Measurements from ENCODE around the gene LRRC23. TPM values are rescaled to one million over a fixed set of nuclear protein-coding genes. Genes with fewer than 3 reads are reported as not detected.
"Not testable (repeated sequence)": the region's sequence is repeated elsewhere in the genome, so short reads cannot be mapped to it uniquely, and the experiment has no call there.

Gene LRRC23
- total RNA-seq, 1 donor from 2014 or later = 13.5 TPM

DNA sequence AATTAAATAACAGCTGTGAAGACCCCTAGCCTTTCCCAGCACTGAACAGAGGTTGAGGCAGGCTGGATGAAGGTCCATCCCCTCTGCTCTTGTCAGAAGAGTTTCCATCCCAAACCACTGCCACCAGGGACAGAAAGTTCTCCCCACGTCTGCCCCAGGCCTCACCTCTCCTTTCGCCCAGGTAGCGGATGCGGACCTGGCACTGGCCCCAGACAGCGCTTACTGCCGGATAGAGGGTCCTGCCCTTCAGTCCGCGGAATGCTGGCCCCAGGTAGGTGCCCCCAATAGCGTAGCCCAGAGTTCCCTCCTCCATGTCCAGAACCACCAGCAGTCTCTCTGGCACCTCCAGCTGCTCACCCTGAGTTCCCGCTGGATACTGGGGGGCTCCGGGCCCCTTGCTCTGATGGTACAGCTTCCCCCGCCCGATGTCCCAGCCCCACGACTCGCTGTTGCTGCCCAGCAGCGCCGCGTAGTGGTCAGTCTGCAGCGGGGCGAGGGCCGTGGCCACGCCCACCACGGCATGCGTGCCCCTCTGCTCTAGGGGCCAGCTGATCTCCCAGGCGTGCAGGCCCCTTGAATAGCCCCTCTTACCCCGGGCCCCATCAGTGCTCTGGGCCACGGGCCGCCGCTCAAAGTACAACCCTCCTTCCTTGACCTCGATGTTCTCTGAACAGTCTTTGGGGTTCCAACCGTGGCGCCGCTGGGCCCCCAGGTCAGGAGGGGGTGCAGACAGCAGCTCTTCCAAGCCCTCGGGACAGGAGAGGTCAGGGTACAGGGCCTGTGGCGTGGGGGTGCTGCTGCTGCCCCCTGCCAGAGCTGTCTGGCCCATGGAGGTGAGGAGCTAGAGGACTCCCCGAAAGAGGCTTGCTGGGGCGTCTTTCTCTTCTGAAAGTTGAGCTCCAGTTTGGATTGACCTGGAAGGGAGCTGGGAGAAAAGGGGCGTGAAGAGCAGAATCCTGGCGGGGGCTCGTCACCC, 32.3 kb upstream of the LRRC23 start:
- DNase-seq (ENCODE audit: low spot score) = peak; percentile 84

DNA sequence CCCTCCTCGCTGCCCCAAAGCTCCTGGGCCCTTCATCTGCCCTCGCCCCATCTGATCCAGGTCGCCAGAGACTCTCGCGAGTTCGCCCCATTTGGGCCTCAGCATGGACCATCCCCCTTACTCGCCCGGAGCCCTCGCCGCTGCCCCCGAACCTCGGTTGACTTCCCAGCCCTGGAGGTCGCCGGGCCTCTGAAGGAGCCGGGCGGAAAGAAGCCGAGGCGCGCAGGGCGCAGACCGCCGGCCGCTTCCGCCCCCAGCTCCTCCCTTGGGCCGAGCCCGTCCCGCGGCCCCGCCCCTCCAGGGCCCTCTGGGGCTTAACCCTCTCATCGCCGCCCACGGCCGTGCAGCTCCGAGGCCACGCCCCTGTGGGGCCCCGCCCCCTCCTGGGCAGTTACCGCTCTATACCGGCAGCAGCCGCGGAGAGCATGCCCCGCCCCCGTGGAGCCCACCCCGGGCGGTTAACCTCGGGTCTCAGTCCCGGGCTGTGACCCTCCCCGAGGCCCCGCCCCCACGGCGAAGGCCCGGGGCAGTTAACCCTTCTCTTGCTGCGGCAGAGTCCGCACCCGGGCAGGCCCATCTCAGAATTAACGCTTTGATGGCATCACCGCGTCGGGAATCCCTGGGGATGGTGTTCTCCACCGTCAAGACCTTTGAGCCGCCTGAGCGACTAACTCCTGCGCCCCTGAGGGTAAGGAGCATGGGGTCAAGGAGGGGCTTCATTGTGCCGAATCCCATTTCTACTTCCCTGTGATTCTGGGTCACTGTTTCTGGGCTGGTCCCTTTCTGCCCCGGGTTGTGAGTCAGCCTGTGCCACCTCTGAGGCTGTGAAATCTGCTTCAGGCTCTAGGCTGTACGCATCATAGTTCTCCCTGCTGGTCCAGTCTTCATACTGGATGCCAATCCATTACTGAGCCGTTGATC, 31.3 kb upstream of the LRRC23 start, which contains the start of gene SPSB2:
Gene SPSB2, minus strand, starts transcription at position 210 of the 921 bp plus-strand sequence. CDS start 402 bp downstream, outside the sequence.
- peak; percentile 97 for DNase-seq (ENCODE audit: low spot score)

DNA sequence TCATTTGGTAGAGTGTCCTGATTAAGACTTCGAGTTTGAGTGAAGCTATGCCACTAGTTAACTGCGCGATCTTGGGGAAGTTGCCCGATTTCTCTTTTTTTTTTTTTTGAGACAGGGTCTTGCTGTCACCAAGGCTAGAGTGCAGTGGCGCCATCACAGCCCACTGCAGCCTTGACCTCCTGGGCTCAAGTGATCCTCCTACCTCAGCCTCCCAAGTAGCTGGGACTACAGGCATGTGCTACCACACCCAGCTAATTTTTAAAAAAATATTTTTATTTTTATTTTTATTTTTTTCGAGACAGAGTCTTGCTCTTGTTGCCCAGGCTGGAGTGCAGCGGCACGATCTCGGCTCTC, 30.6 kb upstream of the LRRC23 start:
- not testable (repeated sequence) for DNase-seq (ENCODE audit: low spot score)

DNA sequence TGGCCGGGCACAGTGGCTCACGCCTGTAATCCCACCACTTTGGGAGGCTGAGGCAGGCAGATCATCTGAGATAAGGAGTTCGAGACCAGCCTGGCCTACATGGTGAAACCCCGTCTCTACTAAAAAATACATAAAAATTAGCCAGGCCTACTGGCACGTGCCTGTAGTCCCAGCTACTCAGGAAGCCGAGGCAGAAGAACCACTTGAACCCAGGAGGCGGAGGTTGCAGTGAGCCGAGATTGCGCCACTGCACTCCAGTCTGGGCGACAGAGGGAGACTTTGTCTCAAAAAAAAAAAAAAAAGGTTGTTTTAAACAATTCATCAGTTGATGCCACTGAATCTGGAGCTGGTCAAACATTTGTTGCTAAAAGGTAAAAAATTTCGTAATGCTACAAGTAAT, 24.8 kb upstream of the LRRC23 start:
- not testable (repeated sequence) for DNase-seq (ENCODE audit: low spot score)

DNA sequence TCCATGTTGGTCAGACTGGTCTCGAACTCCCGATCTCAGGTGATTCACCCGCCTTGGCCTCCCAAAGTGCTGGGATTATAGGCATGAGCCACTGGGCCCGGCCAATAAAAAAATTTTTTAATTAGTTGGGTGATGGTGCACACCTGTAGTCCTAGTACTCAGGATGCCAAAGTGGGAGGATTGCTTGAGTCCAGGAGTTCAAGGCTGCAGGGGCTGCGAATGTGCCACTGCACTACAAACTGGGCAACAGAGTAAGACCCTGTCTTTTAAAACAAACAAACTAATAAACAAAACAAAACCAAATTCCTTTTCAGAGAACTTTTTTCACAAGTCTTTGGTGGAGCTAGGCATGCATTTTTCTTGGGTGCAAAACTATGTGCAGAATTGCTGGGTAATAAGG, 21.4 kb upstream of the LRRC23 start:
- no peak for DNase-seq (ENCODE audit: low spot score)

DNA sequence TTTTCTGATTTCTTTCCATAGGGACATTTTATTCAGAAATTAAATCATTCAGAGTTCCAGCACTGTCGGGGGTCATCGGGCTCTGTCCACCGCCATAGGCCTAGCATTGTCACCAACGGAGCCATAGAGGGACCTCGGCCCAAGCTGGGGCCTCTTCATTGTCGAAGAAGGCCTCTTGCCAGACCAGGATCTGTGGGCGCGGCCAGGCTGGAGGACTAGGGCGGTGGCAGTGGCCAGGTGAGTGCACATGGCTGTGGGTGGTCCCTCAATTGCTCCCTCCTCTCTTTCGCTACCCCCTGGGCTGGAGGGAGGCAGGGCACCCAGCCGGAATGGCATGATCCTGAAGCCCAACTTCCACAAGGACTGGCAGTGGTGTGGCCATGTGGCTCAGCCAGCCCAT, 20.9 kb upstream of the LRRC23 start:
- DNase-seq (ENCODE audit: low spot score) = no peak

DNA sequence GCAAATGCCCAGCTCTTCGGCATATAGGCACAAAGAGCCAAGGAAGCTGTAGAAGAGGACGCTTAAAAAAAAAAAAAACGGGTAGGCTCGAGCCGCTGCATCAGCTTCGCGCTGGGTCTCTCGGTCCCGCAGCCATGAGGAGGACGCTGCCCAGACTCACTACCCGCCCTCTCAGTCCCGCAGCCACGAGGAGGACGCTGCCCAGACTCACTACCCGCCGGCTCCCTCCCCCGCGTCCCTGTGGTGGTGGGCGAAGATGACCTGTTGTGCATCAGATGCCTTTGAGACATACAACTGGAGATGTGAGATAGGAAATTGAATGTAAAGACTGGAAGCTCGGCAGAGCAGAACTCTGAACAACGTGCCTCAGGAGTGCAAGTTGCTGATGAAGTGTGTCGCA, 20.1 kb upstream of the LRRC23 start:
- no peak for DNase-seq (ENCODE audit: low spot score)

DNA sequence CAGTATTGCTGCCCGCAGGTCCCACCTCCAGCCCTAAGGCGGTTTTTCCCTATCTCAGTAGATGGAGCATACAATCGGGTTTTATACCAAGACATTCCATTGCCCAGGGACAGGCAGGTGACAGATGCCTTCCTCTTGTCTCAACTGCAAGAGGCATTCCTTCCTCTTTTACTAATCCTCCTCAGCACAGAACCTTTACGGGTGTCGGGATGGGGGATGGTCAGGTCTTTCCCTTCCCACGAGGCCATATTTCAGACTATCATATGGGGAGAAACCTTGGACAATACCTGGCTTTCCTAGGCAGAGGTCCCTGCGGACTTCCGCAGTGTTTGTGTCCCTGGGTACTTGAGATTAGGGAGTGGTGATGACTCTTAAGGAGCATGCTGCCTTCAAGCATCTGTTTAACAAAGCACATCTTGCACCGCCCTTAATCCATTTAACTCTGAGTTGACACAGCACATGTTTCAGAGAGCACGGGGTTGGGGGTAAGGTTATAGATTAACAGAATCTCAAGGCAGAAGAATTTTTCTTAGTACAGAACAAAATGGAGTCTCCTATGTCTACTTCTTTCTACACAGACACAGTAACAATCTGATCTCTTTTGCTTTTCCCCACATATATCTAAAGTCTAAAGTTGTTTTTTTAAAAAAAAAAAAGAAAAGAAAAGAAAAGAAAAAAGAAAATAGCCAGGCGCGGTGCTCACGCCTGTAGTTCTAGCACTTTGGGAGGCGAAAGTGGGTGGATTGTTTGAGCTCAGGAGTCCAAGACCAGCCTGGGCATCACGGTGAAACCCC, 18.2 kb upstream of the LRRC23 start:
- not testable (repeated sequence) for DNase-seq (ENCODE audit: low spot score)

DNA sequence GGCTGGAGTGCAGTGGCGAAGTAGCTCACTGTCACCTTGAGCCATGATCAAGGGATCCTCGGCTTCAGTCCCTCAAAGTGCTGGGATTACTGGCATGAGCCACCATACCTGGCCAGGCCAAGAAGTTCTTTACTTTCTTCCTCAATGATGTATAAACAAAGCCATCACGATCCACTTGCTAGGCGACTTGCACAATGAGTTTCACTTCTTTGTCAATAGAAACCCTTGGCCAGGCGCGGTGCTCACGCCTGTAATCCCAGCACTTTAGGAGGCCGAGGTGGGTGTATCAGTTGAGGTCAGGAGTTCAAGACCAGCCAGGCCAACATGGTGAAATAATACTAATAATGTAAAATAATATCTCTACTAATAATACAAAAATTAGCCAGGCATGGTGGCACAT, 17.2 kb upstream of the LRRC23 start:
- DNase-seq (ENCODE audit: low spot score) = no peak

DNA sequence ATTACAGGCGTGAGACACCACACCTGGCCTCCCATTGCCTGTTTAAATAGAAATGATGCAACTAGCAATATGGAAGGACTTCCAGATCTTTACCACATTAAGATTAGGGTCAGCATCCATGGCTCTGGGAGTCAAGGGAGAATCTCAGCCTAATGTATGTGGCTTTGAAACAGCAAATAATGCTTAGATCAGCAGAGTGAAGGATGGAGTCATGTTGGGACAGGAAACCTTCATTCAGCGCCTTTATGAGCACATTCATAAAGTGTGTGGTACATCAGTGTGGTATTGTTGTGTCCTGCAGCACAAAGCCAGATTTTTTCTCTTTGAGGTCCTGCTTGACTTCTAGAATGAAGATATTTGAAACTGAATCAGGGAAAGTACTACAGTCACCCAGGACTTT, 16.3 kb upstream of the LRRC23 start:
- no peak for DNase-seq (ENCODE audit: low spot score)

DNA sequence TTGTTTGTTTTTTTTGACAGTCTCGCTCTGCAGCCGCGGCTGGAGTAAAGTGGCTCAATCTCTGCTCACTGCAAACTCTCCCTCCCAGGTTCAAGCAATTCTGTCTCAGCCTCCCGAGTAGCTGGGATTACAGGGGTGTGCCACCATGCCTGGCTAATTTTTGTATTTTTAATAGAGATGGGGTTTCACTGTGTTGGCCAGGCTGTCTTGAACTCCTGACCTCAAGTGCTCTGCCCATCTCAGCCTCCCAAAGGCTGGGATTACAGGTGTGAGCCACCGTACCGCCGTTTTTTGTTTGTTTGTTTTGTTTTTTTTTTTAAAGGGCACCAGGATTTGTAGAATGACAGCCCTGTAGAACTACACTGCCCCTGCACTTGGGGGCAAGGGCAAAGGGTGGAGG, 15.8 kb upstream of the LRRC23 start:
- not testable (repeated sequence) for DNase-seq (ENCODE audit: low spot score)

DNA sequence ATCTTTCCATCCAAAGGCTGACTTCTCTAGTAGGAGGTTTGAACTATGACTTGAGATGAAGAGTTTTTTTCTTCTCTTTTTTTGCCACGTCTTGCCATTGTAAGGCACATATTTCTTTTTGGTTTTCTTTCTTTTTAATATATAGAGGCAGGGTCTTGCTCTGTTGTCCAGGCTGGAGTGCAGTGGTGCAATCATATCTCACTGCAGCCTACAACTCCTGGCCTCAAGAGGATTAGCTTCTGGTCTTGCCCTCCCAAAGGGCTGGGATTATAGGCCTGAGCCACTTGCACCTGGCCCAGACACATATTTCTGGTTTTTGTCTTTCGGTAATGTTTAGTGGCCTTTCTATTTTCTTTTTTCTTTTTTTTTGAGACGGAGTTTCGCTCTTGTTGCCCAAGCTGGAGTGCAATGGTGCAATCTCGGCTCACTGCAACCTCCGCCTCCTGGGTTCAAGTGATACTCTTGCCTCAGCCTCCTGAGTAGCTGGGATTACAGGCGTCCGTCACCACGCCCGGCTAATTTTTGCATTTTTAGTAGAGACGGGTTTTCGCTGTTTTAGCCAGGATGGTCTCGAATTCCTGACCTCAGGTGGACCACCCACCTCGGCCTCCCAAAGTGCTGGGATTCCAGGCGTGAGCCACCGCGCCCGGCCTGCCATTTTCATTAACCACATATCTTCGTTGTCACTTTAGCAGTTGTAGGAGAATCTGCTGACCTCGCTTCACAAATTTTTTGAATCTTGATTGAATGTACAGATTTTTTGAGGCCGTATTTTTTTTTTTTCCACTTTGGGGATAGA, 14.6 kb upstream of the LRRC23 start:
- DNase-seq (ENCODE audit: low spot score) = not testable (repeated sequence)

DNA sequence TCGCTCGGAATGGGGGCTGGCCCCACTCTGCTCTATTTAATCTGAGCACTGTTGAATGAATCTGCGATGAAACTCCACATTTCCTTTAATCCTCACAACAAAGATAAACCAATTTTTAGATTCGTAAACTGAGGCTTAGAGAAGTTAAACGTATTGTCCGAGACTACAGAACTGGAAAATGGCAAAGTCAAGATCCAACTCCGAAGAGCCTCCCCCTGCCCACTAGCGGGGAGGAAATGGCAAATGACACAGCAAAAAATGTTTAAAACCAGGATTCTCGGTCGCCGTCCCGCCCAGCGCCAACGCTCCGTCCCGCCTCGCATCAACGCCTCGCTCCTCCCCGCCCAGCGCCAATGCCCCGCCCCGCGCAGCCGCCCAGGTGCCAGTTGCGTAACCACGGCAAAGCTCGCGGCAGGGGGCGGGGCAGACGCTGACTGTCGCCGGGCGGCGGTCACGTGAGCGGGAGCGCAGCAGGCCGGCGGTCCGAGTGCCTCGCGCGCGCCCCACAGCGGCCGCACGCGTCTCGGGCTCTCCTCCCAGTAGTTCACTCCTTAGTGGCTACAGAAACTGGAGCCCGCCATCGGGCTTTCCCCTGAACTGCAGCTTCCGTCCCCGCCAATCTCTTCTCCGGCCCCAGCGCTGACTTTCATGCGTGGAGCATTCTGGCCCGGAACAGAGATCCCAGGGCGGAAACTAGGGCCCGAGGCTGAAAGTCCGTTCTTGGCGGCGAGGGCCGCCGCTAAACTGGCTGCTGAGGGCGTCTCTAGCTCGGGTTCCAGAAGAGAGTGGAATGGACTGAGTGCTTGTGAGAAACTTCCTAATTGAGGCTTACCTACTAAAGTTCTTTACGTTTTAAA, 13.6 kb upstream of the LRRC23 start:
- DNase-seq (ENCODE audit: low spot score) = peak; percentile 98

DNA sequence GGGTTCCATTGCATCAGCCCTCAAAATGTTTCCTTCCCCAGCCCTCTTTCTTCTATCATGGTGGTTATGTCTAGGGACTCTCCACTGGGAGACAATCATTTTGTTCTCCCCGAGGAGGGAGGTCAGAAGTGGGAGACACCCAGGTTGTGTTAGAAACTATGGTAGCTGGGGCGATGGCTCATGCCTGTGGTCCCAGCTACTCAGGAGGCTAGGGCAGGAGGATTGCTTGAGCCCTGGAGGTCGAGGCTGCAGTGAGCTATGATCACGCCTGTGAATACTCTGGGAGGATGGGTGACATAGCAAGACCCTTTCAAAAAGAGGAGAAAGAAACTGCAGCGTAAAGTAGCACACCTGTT, 13.0 kb upstream of the LRRC23 start:
- DNase-seq (ENCODE audit: low spot score) = no peak

DNA sequence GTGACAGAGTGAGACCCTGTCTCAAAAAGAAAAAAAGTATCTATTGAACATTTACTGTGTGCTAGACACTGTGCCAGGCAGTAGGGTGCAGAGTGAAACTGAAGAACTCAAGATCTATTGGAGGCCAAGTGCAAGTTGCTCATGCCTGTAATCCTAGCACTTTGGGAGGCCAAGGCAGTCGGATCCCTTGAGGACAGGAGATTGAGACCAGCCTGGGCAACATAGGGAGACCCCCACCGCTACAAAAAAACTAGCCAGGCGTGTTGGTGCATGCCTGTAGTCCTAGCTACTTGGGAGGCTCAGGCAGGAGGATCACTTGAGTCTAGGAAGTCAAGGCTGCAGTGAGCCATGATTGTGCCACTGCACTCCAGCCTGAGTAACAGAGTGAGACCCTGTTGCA, 11.9 kb upstream of the LRRC23 start:
- DNase-seq (ENCODE audit: low spot score) = not testable (repeated sequence)

DNA sequence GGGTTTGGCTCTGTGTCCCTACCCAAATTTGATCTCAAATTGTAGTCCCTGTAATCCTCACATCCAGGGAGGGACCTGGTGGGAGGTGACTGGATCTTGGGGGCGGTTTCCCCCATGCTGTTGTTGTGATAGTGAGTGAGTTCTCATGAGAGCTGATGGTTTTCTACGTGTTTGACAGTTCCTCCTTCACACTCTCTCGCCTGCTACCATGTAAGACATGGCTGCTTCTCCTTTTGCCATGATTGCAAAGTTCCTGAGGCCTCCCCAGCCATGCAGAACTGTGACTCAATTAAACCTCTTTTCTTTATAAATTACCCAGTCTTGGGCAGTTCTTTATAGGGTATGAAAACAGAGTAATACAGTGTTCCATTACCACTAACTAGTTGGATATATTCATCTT, 10.3 kb upstream of the LRRC23 start:
- DNase-seq (ENCODE audit: low spot score) = no peak

DNA sequence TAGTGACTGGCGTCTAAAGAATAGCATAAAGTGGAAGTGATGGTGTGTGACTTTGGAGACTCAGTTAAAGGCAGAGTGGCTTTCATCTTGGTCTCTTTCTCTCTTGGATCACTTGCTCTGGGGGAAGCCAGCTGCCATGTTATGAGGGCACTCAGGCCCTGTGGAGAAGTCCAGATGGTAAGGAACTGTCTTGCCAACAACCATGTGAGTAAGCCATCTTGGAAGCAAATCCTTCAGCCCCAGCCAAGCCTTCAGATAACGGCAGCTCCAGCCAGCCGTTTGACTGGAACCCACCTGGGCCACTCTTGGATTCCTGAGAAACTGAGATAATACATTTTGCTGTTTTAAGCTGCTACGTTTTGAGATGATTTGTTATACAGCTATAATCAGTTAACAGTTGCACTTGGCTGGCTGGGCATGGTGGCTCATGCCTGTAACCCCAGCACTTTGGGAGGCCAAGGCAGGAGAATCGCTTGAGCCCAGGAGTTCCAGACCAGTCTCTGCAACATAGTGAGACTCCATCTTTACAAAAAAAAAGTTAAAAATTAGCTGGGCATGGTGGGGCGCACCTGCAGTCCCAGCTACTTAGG, 7.7 kb upstream of the LRRC23 start:
- DNase-seq (ENCODE audit: low spot score) = no peak

DNA sequence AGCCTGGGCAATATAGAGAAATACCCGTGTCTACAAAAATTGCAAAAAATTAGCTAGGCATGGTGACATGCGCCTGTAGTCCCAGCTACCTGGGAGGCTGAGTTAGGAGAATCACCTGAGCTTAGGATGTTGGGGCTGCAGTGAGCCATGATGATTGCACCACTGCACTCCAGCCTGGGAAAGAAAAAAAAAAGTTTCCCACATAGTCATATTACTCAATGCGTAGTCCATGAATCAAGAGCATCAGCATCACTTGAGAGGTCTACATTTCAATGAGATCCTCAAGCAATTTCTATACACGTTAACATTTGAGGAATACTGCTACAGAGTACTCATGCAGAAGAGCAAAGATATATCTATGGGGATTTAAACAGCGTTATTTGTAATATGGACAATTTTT, 5.2 kb upstream of the LRRC23 start:
- no peak for DNase-seq (ENCODE audit: low spot score)

DNA sequence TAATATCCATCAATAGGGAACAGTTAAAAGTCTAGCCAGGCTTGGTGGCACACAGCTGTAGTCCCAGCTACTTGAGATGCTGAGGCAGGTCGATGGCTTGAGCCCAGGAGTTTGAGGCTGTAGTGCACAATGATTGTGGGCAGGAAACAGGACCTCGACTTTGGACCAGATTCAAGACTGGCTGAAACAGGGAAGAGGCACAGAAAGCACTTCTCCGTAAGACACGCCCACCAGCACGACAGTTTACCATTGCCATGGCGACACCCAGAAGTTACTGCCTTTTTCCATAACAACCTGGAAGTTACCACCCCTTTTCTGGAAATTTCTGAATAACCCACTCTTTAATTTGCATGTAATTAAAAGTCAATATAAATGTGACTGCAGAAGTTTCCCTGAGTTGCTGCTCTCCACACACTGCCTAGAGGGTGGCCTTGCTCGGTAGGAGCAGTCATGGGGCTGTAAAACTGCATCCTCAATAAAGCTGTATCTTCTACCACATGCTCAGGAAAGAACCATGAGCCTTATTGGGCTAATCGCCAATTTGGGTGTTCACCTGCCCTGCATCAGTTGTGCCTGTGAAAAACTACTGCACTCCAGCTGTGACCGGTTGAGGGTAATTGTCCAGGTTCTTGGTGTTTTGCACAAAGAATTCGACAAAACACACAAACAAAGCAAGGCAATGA, 4.6 kb upstream of the LRRC23 start:
- peak; percentile 67 for DNase-seq (ENCODE audit: low spot score)
